Keratinocyte (primary cell): ENCODE measurements around the gene C9orf85. TPM values are rescaled to one million over a fixed set of nuclear protein-coding genes. Genes with fewer than 3 reads are reported as not detected.

Source experiments
- DNase-seq: peaks from one replicate; pipeline ENCODE4 v3.0.0-alpha.2; 2011; ENCODE audit warnings: low read depth, missing footprints, low spot score
- FAIRE-seq: peaks from 2 replicates; lab custom pipeline; 2011; peaks lifted over from hg19 to GRCh38; lab: Jason Lieb, UNC
- H2AFZ ChIP-seq: 2 replicates; pipeline ENCODE4 v1.6.0; 2012; ENCODE audit warnings: low read length, control low read depth, inconsistent platforms; ENCODE audit not compliant: control insufficient read depth
- H3K27ac ChIP-seq: 2 replicates; pipeline ENCODE4 v1.5.1; 2011; ENCODE audit warnings: low read length; ENCODE audit not compliant: control insufficient read depth, insufficient read depth
- H3K27me3 ChIP-seq: 3 replicates; pipeline ENCODE4 v1.6.0; 2011; ENCODE audit warnings: low read length; ENCODE audit not compliant: control insufficient read depth, insufficient read depth; ENCODE audit errors: extremely low read depth
- H3K36me3 ChIP-seq, 2 experiments: 2 replicates in 1 of 2; 3 replicates in 1 of 2; pipeline ENCODE4 v1.5.1; 2011; ENCODE audit warnings: low read length in 2 of 2, mild to moderate bottlenecking in 1 of 2; ENCODE audit not compliant: control insufficient read depth in 2 of 2, insufficient read depth in 2 of 2; ENCODE audit errors: extremely low read depth in 1 of 2
- H3K4me1 ChIP-seq: 3 replicates; pipeline ENCODE4 v1.5.1; 2011; ENCODE audit warnings: low read length; ENCODE audit not compliant: control insufficient read depth, insufficient read depth; ENCODE audit errors: extremely low read depth
- H3K4me2 ChIP-seq: 3 replicates; pipeline ENCODE4 v1.6.0; 2011; ENCODE audit warnings: low read depth, low read length; ENCODE audit not compliant: control insufficient read depth, insufficient read depth; ENCODE audit errors: extremely low read depth
- H3K4me3 ChIP-seq, 3 experiments: fragments of 200-600 bp in 1 of 3; sonication (generic) in 1 of 3; 2 replicates in 2 of 3; 3 replicates in 1 of 3; pipeline ENCODE4 v1.5.1; 2011 to 2016; ENCODE audit warnings: low read length in 3 of 3, mild to moderate bottlenecking in 3 of 3, control low read depth in 2 of 3, inconsistent platforms in 1 of 3, low read depth in 1 of 3, mixed read lengths in 1 of 3, mixed run types in 1 of 3, moderate library complexity in 1 of 3; ENCODE audit not compliant: control insufficient read depth in 2 of 3, insufficient read depth in 2 of 3; ENCODE audit errors: extremely low read depth in 1 of 3
- H3K79me2 ChIP-seq: 2 replicates; pipeline ENCODE4 v1.6.0; 2012; ENCODE audit warnings: low read length; ENCODE audit not compliant: control insufficient read depth, insufficient read depth
- H3K9ac ChIP-seq: 3 replicates; pipeline ENCODE4 v1.6.0; 2011; ENCODE audit warnings: low read length; ENCODE audit not compliant: control insufficient read depth, insufficient read depth; ENCODE audit errors: extremely low read depth
- H3K9me1 ChIP-seq: 3 replicates; pipeline ENCODE4 v1.6.0; 2011; ENCODE audit warnings: low read length; ENCODE audit not compliant: control insufficient read depth, insufficient read depth; ENCODE audit errors: extremely low read depth
- H3K9me3 ChIP-seq: 2 replicates; pipeline ENCODE4 v1.5.1; 2012; ENCODE audit warnings: low read depth, low read length; ENCODE audit not compliant: control insufficient read depth
- H4K20me1 ChIP-seq: 3 replicates; pipeline ENCODE4 v1.6.0; 2011; ENCODE audit warnings: low read length; ENCODE audit not compliant: control insufficient read depth, insufficient read depth; ENCODE audit errors: extremely low read depth
- CTCF ChIP-seq, 3 experiments: IDR thresholded peaks in 1 of 3; conservative IDR thresholded peaks in 1 of 3; optimal IDR thresholded peaks in 1 of 3; 2 replicates in 2 of 3; 3 replicates in 1 of 3; pipeline versions ENCODE3 to v1.5.1; 2011; ENCODE audit warnings: low read length in 3 of 3, mild to moderate bottlenecking in 3 of 3, moderate library complexity in 2 of 3, control low read depth in 1 of 3, inconsistent platforms in 1 of 3; ENCODE audit not compliant: insufficient read depth in 2 of 3; ENCODE audit errors: extremely low read depth in 1 of 3
- EZH2 ChIP-seq: IDR thresholded peaks from one replicate; pipeline ENCODE4 v1.6.1; 2012; ENCODE audit warnings: inconsistent platforms, mild to moderate bottlenecking, low read length, moderate library complexity
- dilution Hi-C: fragments of 300-500 bp; cut with MboI; formaldehyde crosslinking; loops from one replicate; pipeline ENCODE4 v1.7.0; 2020; ENCODE audit warnings: low sequenced_read_pairs; ENCODE audit not compliant: extremely low pct_ligation_motif_present
- polyA plus RNA-seq, 5 experiments: library from polyadenylated mRNA; depleted of rRNA in 3 of 5; stranded (reverse) in 3 of 5; stranded (forward) in 1 of 5; unstranded in 1 of 5; fragments of >200 nt; gene quantifications; 1 replicate in 1 of 5; 2 replicates in 3 of 5; 3 replicates in 1 of 5; pipeline versions ENCODE4 v1.2.1 to v1.2.3, GENCODE V29; 2011 to 2012; ENCODE audit warnings: missing spikeins in 2 of 5, low read depth in 1 of 5, low replicate concordance in 1 of 5

Gene C9orf85
- polyA plus RNA-seq, 1 donor (not counting 4 experiments of a cell fraction or from before 2014, with no cell fraction given), result 18.2 TPM

DNA sequence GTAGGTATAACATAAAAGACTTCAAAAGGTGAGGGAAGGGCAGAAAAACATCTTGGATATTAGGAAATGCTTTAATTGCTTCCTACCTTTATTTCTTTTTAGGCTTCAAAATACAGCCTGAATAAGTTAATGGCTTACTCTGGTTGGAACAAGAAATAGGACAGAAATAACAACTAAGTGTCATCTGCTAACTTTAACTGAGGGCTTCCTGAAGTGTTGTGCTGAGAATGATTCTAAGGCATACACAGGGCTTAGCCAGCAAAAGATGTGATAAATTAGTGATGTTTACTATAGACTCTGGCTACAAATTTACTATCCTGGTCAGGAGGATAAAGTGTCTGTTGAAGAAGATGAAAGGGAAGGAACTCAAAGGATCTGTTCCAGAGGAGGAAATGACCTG is 34.6 kb upstream of the C9orf85 start:
- FAIRE-seq, result no peak

DNA sequence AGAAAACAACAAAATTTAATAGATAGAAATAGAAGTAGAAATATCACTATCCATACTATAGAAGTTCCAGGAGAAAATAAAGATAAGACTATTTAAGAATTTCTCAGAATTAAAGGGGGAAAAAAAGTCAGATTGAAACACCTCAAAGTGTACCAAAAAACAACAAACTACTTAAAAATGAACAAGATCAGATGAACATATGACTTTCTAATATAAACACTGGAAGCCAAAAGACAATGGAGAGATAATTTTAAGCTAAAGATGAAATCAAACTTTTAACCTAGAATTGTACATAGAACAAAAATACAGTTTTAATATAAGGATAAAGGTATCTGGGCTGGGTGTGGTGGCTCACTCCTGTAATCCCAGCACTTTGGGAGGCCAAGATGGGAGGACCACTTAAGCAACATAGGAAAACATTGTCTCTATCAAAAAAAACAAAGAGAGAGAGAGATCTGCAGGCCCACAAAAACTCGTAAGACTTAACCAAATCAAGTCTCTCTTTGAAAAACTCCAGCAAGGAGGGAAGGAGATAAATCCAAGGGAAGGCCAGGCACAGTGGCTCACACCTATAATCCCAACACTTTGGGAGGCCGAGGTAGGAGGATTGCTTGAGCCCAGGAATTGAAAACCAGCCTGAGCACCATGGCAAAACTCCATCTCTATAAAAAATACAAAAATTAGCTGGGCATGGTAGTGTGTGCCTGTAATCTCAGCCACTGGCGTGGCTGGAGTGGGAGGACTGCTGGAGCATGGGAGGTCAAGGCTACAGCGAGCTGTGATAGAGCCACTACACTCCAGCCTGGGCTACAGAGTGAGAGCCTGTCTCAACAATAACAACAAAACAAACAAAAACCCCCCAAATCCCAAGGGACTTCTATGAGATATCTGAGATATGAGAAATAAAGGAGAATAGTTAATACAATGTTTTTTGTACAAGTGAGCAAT is 32.8 kb upstream of the C9orf85 start:
- dilution Hi-C loops, result no loop called here
- Histone ChIP-seq H3K9me1 (no peaks in the 10 kb centered on the region), H3K27ac (no peak overlapping the region), H3K4me1 (no peaks in the 10 kb centered on the region), H3K4me3 (no peak overlapping the region), H2AFZ (no peak overlapping the region), H3K79me2 (peaks cover 56% of the 10 kb centered on the region), H3K9me3 (peaks cover 2% of the 10 kb centered on the region), H3K36me3 (no peaks in the 10 kb centered on the region), H3K27me3 (no peaks in the 10 kb centered on the region), H3K9ac (no peak overlapping the region), H3K4me2 (no peak overlapping the region), H4K20me1 (no peaks in the 10 kb centered on the region)
- DNase-seq (no peak), FAIRE-seq (no peak)
- no peak for TF ChIP-seq CTCF (optimal IDR thresholded peaks at IDR 0.05 in 1 of 3, IDR thresholded peaks at IDR 0.05 in 1 of 3, conservative IDR thresholded peaks at IDR 0.05 in 1 of 3; ENCODE audit: extremely low read depth in 1 of 3, insufficient read depth in 2 of 3, low read length in 3 of 3)
- TF ChIP-seq EZH2, result no peak

More for the DNA sequence above, 34.6 kb upstream of the C9orf85 start:
- no peak for DNase-seq
- H3K4me2 ChIP-seq, result no peak overlapping the region
- no peak overlapping the region for H3K4me3 ChIP-seq
- H3K4me1 ChIP-seq, result no peaks in the 10 kb centered on the region
- H3K9me3 ChIP-seq, result peaks cover 2% of the 10 kb centered on the region
- TF ChIP-seq CTCF (optimal IDR thresholded peaks at IDR 0.05 in 1 of 3, IDR thresholded peaks at IDR 0.05 in 1 of 3, conservative IDR thresholded peaks at IDR 0.05 in 1 of 3; ENCODE audit: extremely low read depth in 1 of 3, insufficient read depth in 2 of 3, low read length in 3 of 3) (no peak), EZH2 (no peak)
- dilution Hi-C loops, result no loop called here
- no peak overlapping the region for H3K9ac ChIP-seq
- peaks cover 47% of the 10 kb centered on the region for H3K79me2 ChIP-seq
- H3K27ac ChIP-seq, result no peak overlapping the region
- H3K36me3 ChIP-seq, result no peaks in the 10 kb centered on the region
- H3K27me3 ChIP-seq, result no peaks in the 10 kb centered on the region
- H4K20me1 ChIP-seq, result no peaks in the 10 kb centered on the region
- no peak overlapping the region for H2AFZ ChIP-seq
- H3K9me1 ChIP-seq, result no peaks in the 10 kb centered on the region
